Peyer's patch (tissue), 4 donors: ENCODE measurements around the gene OR52N4. TPM values are rescaled to one million over a fixed set of nuclear protein-coding genes. Genes with fewer than 3 reads are reported as not detected.

ENCODE experiments used
- DNase-seq, 3 donors: peaks; one replicate each; pipeline ENCODE4 v3.0.0-alpha.2; 2017 to 2019
- H3K27ac ChIP-seq, 4 donors: fragments of 200-600 bp; sonication (generic); one replicate each; pipeline ENCODE4 v1.5.1; 2016 to 2019
- H3K27me3 ChIP-seq, 2 donors: fragments of 200-600 bp; sonication (generic); one replicate each; pipeline ENCODE4 v1.5.1; 2019
- H3K36me3 ChIP-seq, 3 donors: fragments of 200-600 bp; sonication (generic); one replicate each; pipeline ENCODE4 v1.5.1; 2016 to 2019
- H3K4me1 ChIP-seq, 4 donors: fragments of 200-600 bp; sonication (generic); one replicate each; pipeline ENCODE4 v1.5.1; 2016 to 2019
- H3K4me3 ChIP-seq, 4 donors: fragments of 200-600 bp; sonication (generic); 1 replicate in 3 of 4; 2 replicates in 1 of 4; pipeline ENCODE4 v1.5.1; 2016 to 2019; ENCODE audit warnings: mild to moderate bottlenecking in 1 of 4
- H3K9me3 ChIP-seq, 4 donors: fragments of 200-600 bp; sonication (generic); one replicate each; pipeline ENCODE4 v1.5.1; 2016 to 2019; ENCODE audit warnings: mild to moderate bottlenecking in 1 of 4
- POLR2A ChIP-seq, 2 donors: fragments of 450-650 bp; IDR thresholded peaks; one replicate each; pipeline ENCODE4 v1.5.1; 2017; ENCODE audit warnings: antibody characterized with exemption in 2 of 2, mild to moderate bottlenecking in 2 of 2, moderate library complexity in 2 of 2
- total RNA-seq, 4 donors: library from RNA; depleted of rRNA; stranded (reverse); fragments of >200 nt; gene quantifications; one replicate each; pipeline ENCODE4 v1.1.0, GENCODE V29; 2016
- TF ChIP-seq, protein P1 (sequence below), 6 experiments: fragments of 450-650 bp in 4 of 6; fragments of 200-600 bp in 2 of 6; sonication (generic) in 1 of 6; IDR thresholded peaks; one replicate each; pipeline ENCODE4 v1.5.1; 2017 to 2019; ENCODE audit warnings: antibody characterized with exemption in 6 of 6, mild to moderate bottlenecking in 3 of 6, moderate library complexity in 1 of 6

The OR52N4 gene
- total RNA-seq, 4 donors from 2014 or later, result not detected

DNA sequence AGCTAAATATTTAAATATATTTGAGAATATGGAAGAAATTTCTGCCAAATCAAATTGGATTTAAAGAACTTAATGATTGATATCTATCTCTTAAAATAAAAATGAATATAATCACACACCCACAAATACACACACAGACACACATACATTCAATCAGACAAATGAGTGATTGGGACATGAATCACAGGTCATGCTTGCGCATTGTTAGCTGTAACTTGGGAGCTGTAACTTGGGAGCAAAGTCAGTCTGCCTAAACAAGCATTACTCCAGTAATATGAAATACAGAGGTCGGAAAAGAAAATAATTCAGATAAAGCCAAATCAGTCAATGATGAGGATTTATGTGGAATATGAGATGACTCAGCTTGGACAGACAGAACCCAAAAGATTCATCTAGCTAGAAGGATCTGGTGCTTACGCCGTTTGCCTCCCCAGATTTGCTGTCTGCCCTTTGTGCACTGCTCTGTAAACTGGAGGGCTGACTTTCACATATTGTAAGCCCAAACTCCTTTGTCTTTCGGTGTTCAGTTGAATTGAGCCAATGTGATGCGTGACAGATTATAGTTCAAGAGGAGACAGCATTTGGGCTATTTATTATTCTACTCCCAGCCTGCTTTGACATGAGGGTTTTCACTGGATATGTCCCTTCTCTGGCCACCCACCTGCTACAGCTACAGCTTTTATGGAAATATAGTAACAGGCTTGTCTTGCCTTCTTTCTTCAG lies 16.2 kb upstream of the OR52N4 start:
- no peak for DNase-seq

DNA sequence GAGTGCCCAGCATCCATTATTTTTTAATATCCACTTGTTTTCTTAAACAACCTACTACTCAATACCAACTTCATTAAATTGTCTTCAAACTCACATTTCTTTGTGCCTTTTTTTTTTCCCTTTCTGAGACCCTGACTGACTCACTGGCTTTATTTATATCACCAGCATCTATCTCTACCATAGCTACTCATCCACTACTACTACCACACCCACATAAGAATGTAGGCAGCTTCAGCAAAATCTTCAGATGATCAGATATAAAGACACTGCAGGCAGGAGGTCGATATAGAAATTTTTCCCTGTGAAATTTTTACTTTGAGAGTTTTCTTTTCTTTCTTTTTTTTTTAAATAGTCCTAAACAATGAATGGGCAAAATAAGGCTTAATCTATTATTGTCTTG lies 15.6 kb upstream of the OR52N4 start:
- Histone ChIP-seq H3K9me3 (peaks cover 0 to 5% (median 0%) of the 10 kb centered on the region in 4 donors), H3K27me3 (no peaks in the 10 kb centered on the region), H3K36me3 (no peaks in the 10 kb centered on the region), H3K27ac (no peak overlapping the region), H3K4me1 (no peaks in the 10 kb centered on the region), H3K4me3 (no peak overlapping the region)
- TF ChIP-seq, protein P1, sequence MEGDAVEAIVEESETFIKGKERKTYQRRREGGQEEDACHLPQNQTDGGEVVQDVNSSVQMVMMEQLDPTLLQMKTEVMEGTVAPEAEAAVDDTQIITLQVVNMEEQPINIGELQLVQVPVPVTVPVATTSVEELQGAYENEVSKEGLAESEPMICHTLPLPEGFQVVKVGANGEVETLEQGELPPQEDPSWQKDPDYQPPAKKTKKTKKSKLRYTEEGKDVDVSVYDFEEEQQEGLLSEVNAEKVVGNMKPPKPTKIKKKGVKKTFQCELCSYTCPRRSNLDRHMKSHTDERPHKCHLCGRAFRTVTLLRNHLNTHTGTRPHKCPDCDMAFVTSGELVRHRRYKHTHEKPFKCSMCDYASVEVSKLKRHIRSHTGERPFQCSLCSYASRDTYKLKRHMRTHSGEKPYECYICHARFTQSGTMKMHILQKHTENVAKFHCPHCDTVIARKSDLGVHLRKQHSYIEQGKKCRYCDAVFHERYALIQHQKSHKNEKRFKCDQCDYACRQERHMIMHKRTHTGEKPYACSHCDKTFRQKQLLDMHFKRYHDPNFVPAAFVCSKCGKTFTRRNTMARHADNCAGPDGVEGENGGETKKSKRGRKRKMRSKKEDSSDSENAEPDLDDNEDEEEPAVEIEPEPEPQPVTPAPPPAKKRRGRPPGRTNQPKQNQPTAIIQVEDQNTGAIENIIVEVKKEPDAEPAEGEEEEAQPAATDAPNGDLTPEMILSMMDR (IDR thresholded peaks at IDR 0.05), result no peak
- TF ChIP-seq POLR2A (IDR thresholded peaks at IDR 0.05), result no peak
- no peak for DNase-seq

More for the DNA sequence above, 16.2 kb upstream of the OR52N4 start:
- Histone ChIP-seq H3K4me1 (no peaks in the 10 kb centered on the region), H3K9me3 (peaks cover 0 to 5% (median 0%) of the 10 kb centered on the region in 4 donors), H3K36me3 (no peaks in the 10 kb centered on the region), H3K27me3 (no peaks in the 10 kb centered on the region), H3K27ac (no peak overlapping the region), H3K4me3 (no peak overlapping the region)
- TF ChIP-seq, protein P1 (IDR thresholded peaks at IDR 0.05), result no peak
- no peak for TF ChIP-seq POLR2A (IDR thresholded peaks at IDR 0.05)

DNA sequence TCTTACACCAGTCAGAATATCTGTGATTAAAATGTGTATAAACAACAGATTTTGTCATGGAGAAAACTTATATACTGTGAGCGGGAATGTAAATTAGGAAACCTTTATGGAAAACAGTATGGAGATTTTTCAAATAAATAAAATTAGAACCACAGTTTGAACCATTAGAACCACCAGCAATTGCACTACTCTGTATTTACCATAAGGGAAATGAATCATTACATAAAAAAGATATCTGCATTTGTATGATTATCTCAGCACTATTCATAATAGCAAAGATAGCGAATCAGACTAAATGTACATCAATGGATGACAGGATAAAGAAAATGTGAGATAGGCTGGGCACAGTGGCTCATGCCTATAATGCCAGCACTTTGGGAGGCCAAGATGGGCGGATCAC lies 7.4 kb upstream of the OR52N4 start:
- peaks cover 0 to under 1% (median 0%) of the 10 kb centered on the region in 4 donors for H3K9me3 ChIP-seq
- no peaks in the 10 kb centered on the region for H3K36me3 ChIP-seq
- TF ChIP-seq POLR2A (IDR thresholded peaks at IDR 0.05), result no peak
- TF ChIP-seq, protein P1 (IDR thresholded peaks at IDR 0.05), result no peak
- H3K4me1 ChIP-seq, result no peaks in the 10 kb centered on the region
- no peak overlapping the region for H3K4me3 ChIP-seq
- H3K27ac ChIP-seq, result no peak overlapping the region
- DNase-seq, result no peak
- no peaks in the 10 kb centered on the region for H3K27me3 ChIP-seq

DNA sequence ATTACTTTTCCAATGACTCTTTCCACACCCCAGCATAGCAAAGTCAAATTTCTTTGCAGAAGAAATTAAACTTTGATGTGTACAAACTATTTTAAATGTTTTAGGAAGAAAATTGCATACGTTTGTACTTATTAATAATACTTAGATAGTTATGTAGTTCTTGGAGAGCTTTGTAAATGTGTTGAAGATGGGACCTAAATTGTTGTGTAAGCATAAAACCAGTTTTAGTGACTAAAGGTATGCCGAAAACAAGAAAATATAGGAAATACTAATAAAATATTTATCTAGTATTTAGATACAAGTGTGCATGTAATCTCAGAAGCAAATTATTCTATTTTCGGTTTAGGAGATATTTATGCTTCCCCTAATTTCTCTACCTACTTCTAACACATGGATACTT lies 4.2 kb upstream of the OR52N4 start:
- Histone ChIP-seq H3K27ac (no peak overlapping the region), H3K9me3 (no peaks in the 10 kb centered on the region), H3K4me1 (no peaks in the 10 kb centered on the region), H3K27me3 (no peaks in the 10 kb centered on the region), H3K4me3 (no peak overlapping the region), H3K36me3 (no peaks in the 10 kb centered on the region)
- no peak for DNase-seq
- no peak for TF ChIP-seq POLR2A (IDR thresholded peaks at IDR 0.05)
- TF ChIP-seq, protein P1 (IDR thresholded peaks at IDR 0.05), result no peak

DNA sequence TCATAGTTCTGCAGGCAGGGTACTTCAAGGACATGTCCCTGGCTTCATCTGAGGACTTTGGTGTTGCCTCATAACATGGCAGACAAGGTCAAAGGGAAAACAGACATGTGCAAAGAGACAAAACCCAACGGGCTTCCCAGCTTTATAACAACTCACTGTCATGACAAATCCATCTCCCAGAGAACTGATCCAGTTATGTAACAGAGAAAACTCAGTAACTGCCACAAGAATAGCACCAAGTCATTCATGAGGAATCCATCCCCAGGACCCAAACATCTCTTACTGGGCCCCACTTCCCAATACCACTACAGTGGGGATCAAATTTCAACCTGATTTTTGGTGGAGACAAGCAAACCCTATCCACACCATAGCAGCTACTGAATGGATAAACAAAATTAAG lies 13.0 kb downstream of the OR52N4 start:
- H3K4me1 ChIP-seq, result no peaks in the 10 kb centered on the region
- no peaks in the 10 kb centered on the region for H3K36me3 ChIP-seq
- H3K9me3 ChIP-seq, result no peaks in the 10 kb centered on the region
- no peak overlapping the region for H3K4me3 ChIP-seq
- H3K27ac ChIP-seq, result no peak overlapping the region
- no peak for TF ChIP-seq POLR2A (IDR thresholded peaks at IDR 0.05)
- TF ChIP-seq, protein P1 (IDR thresholded peaks at IDR 0.05), result no peak
- DNase-seq, result no peak
- H3K27me3 ChIP-seq, result no peaks in the 10 kb centered on the region
